ENCODE results near the gene EVA1C. TPM values are rescaled to one million over a fixed set of nuclear protein-coding genes. Genes with fewer than 3 reads are reported as not detected.

EVA1C gene
- polyA plus RNA-seq, 1 of the 3 experiments (the other 2 are of a cell fraction), result 10.1 TPM

- no peaks in the 10 kb centered on the region for H3K9me2 ChIP-seq
- TF ChIP-seq FOXJ3 (CRISPR knock-in tag; IDR thresholded peaks at IDR 0.05) (no peak), ELF1 (IDR thresholded peaks at IDR 0.05) (no peak), RAD21 (IDR thresholded peaks at IDR 0.05; ENCODE audit: low read length) (no peak), FOSL2 (IDR thresholded peaks at IDR 0.05; ENCODE audit: borderline replicate concordance, low read depth) (no peak), RXRA (IDR thresholded peaks at IDR 0.05; ENCODE audit: borderline replicate concordance, low read depth) (no peak), USF2 (IDR thresholded peaks at IDR 0.05; ENCODE audit: borderline replicate concordance, low read depth, low read length) (no peak), ZBTB33 (IDR thresholded peaks at IDR 0.05; ENCODE audit: borderline replicate concordance, low read depth) (no peak)
- peaks cover 27% of the 10 kb centered on the region; the same call in 1 of the 2 replicates for H3K79me2 ChIP-seq (ENCODE audit: insufficient read depth)
- no peaks in the 10 kb centered on the region for H3F3A ChIP-seq (replicated peaks; ENCODE audit: insufficient read depth)
- H3K27ac ChIP-seq (ENCODE audit: low read depth in 2 of 2, low read length in 1 of 2), result no peak overlapping the region
- ChIA-PET CTCF (interaction anchor here (2.8 kb wide), 1 partner anchor 10 kb away, joined by 8 read pairs; no protein-coding TSS in a partner anchor), POLR2A (no interaction called here)
- H3K36me3 ChIP-seq (replicated peaks in 1 of 2; ENCODE audit: control insufficient read depth in 1 of 2, insufficient read depth in 2 of 2, low read length in 1 of 2), result peaks cover 80 to 89% of the 10 kb centered on the region in 2 experiments
- no peak for DNase-seq
- no peak overlapping the region for H2AFZ ChIP-seq (ENCODE audit: low read depth)
- H4K20me1 ChIP-seq (ENCODE audit: insufficient read depth), result no peaks in the 10 kb centered on the region
- H3K4me3 ChIP-seq (ENCODE audit: low read depth in 2 of 2, low read length in 1 of 2), result no peak overlapping the region
- no peak overlapping the region for H3K9ac ChIP-seq
- WGBS (ENCODE audit: low lambda C conversion rate), result 98% methylated on average over 6 of the region's 7 CpGs
- H3K9me3 ChIP-seq, result no peaks in the 10 kb centered on the region
- no peaks in the 10 kb centered on the region for H3K4me1 ChIP-seq (ENCODE audit: control insufficient read depth in 1 of 2, insufficient read depth in 2 of 2, low read depth in 1 of 2, low read length in 1 of 2)
- no peak overlapping the region for H3K4me2 ChIP-seq
- no peaks in the 10 kb centered on the region for H3K27me3 ChIP-seq (ENCODE audit: insufficient read depth)
These were observed 48.1 kb upstream of the EVA1C start for GRCh38 chr21:32364387-32364786.

GRCh38 chr21:32364796-32365195, 47.7 kb upstream of the EVA1C start:
- Histone ChIP-seq H3K4me3 (ENCODE audit: low read depth in 2 of 2, low read length in 1 of 2) (no peak overlapping the region), H2AFZ (ENCODE audit: low read depth) (no peak overlapping the region), H3K36me3 (replicated peaks in 1 of 2; ENCODE audit: control insufficient read depth in 1 of 2, insufficient read depth in 2 of 2, low read length in 1 of 2) (peaks cover 77 to 89% of the 10 kb centered on the region in 2 experiments), H3K79me2 (ENCODE audit: insufficient read depth) (peaks cover 29% of the 10 kb centered on the region; the same call in 1 of the 2 replicates), H3K9ac (no peak overlapping the region), H3K9me2 (no peaks in the 10 kb centered on the region), H3K9me3 (no peaks in the 10 kb centered on the region), H4K20me1 (ENCODE audit: insufficient read depth) (no peaks in the 10 kb centered on the region), H3K4me2 (no peak overlapping the region), H3F3A (replicated peaks; ENCODE audit: insufficient read depth) (no peaks in the 10 kb centered on the region), H3K27me3 (ENCODE audit: insufficient read depth) (no peaks in the 10 kb centered on the region), H3K27ac (ENCODE audit: low read depth in 2 of 2, low read length in 1 of 2) (no peak overlapping the region), H3K4me1 (ENCODE audit: control insufficient read depth in 1 of 2, insufficient read depth in 2 of 2, low read depth in 1 of 2, low read length in 1 of 2) (no peaks in the 10 kb centered on the region)
- ChIA-PET CTCF (interaction anchor here (2.8 kb wide), 1 partner anchor 10 kb away, joined by 8 read pairs; no protein-coding TSS in a partner anchor), POLR2A (no interaction called here)
- WGBS (ENCODE audit: low lambda C conversion rate), result 93% methylated on average over 4 of the region's 4 CpGs
- TF ChIP-seq RAD21 (IDR thresholded peaks at IDR 0.05; ENCODE audit: low read length), result no peak
- no peak for TF ChIP-seq RCOR1 (IDR thresholded peaks at IDR 0.05; ENCODE audit: low read length)
- TF ChIP-seq NFIC (IDR thresholded peaks at IDR 0.05; ENCODE audit: borderline replicate concordance), result no peak
- TF ChIP-seq IRF3 (IDR thresholded peaks at IDR 0.05; ENCODE audit: low read depth, low read length), result no peak
- TF ChIP-seq GATA2 (CRISPR knock-in tag; IDR thresholded peaks at IDR 0.05), result no peak
- TF ChIP-seq SMC3 (IDR thresholded peaks at IDR 0.05; ENCODE audit: low read depth, low read length), result no peak
- TF ChIP-seq ZBTB33 (IDR thresholded peaks at IDR 0.05; ENCODE audit: borderline replicate concordance, low read depth), result no peak
- no peak for TF ChIP-seq TEAD4 (IDR thresholded peaks at IDR 0.05; ENCODE audit: borderline replicate concordance, insufficient read depth)
- TF ChIP-seq RXRA (IDR thresholded peaks at IDR 0.05; ENCODE audit: borderline replicate concordance, low read depth), result no peak
- no peak for DNase-seq
